DOHH2 (cell line): ENCODE results near the gene MICAL2.

ENCODE experiments used
- H3F3A ChIP-seq: fragments of 200-600 bp; sonication (generic), shearing (Covaris generic); 2 replicates; pipeline ENCODE4 v1.6.0; 2016; ENCODE audit warnings: antibody characterized with exemption, mild to moderate bottlenecking; ENCODE audit not compliant: control insufficient read depth, insufficient read depth
- H3K27ac ChIP-seq: fragments of 200-600 bp; sonication (generic); 2 replicates; pipeline ENCODE4 v1.5.1; 2014; ENCODE audit warnings: low read depth, mild to moderate bottlenecking, low read length, moderate library complexity
- H3K27me3 ChIP-seq: fragments of 200-600 bp; sonication (generic); 2 replicates; pipeline ENCODE4 v1.6.1; 2014; ENCODE audit warnings: mild to moderate bottlenecking, low read length, mixed read lengths; ENCODE audit not compliant: control insufficient read depth
- H3K36me3 ChIP-seq: fragments of 200-600 bp; sonication (generic); 2 replicates; pipeline ENCODE4 v1.6.1; 2014; ENCODE audit warnings: mild to moderate bottlenecking, low read length, moderate library complexity, mixed read lengths; ENCODE audit not compliant: control insufficient read depth
- H3K4me1 ChIP-seq: fragments of 200-600 bp; sonication (generic); 2 replicates; pipeline ENCODE4 v1.6.1; 2014; ENCODE audit warnings: mild to moderate bottlenecking, low read length, mixed read lengths; ENCODE audit not compliant: control insufficient read depth
- H3K4me2 ChIP-seq: fragments of 200-600 bp; sonication (generic); 2 replicates; pipeline ENCODE4 v1.6.0; 2014; ENCODE audit warnings: mild to moderate bottlenecking, low read length, moderate library complexity
- H3K4me3 ChIP-seq: fragments of 200-600 bp; sonication (generic); 2 replicates; pipeline ENCODE4 v1.5.1; 2014; ENCODE audit warnings: mild to moderate bottlenecking, low read length, mixed read lengths
- H3K79me2 ChIP-seq: fragments of 200-600 bp; sonication (generic); 2 replicates; pipeline ENCODE4 v1.6.1; 2014; ENCODE audit warnings: mild to moderate bottlenecking, low read length, mixed read lengths; ENCODE audit not compliant: control insufficient read depth
- H3K9me2 ChIP-seq: fragments of 200-600 bp; sonication (generic); replicated peaks from 2 replicates; pipeline ENCODE4 v1.6.1; 2014; ENCODE audit warnings: mild to moderate bottlenecking, low read length, mixed read lengths; ENCODE audit not compliant: control insufficient read depth
- H3K9me3 ChIP-seq: fragments of 200-600 bp; sonication (generic); 2 replicates; pipeline ENCODE4 v1.6.1; 2014; ENCODE audit warnings: antibody characterized with exemption, low read length, mixed read lengths; ENCODE audit not compliant: control insufficient read depth, insufficient read depth
- H4K20me1 ChIP-seq: fragments of 200-600 bp; sonication (generic); 2 replicates; pipeline ENCODE4 v1.6.0; 2014; ENCODE audit warnings: low read depth, mild to moderate bottlenecking, antibody characterized with exemption, low read length, moderate library complexity; ENCODE audit not compliant: control insufficient read depth, insufficient read depth
- EZH2phosphoT487 ChIP-seq: fragments of 200-600 bp; sonication (generic); IDR thresholded peaks from 2 replicates; pipeline ENCODE4 v1.6.1; 2017; ENCODE audit warnings: borderline replicate concordance, mild to moderate bottlenecking, antibody characterized with exemption, low read length, moderate library complexity, mixed read lengths
- TF ChIP-seq, protein P1 (sequence below): fragments of 200-600 bp; sonication (generic); IDR thresholded peaks from one replicate; pipeline ENCODE4 v1.5.1; 2014; ENCODE audit warnings: antibody characterized with exemption, mild to moderate bottlenecking, low read depth, low read length; ENCODE audit not compliant: poor library complexity, severe bottlenecking

The MICAL2 gene

GRCh38 chr11:12269446-12270214 is 159.2 kb downstream of the MICAL2 start:
- H3K36me3 ChIP-seq: no peaks in the 10 kb centered on the region
- H3K9me3 ChIP-seq: no peaks in the 10 kb centered on the region
- no peaks in the 10 kb centered on the region for H3K79me2 ChIP-seq
- H4K20me1 ChIP-seq: no peaks in the 10 kb centered on the region
- no peaks in the 10 kb centered on the region for H3K27me3 ChIP-seq
- H3K4me2 ChIP-seq: no peak overlapping the region
- no peak overlapping the region for H3K27ac ChIP-seq
- H3K9me2 ChIP-seq: no peaks in the 10 kb centered on the region
- TF ChIP-seq, protein P1, sequence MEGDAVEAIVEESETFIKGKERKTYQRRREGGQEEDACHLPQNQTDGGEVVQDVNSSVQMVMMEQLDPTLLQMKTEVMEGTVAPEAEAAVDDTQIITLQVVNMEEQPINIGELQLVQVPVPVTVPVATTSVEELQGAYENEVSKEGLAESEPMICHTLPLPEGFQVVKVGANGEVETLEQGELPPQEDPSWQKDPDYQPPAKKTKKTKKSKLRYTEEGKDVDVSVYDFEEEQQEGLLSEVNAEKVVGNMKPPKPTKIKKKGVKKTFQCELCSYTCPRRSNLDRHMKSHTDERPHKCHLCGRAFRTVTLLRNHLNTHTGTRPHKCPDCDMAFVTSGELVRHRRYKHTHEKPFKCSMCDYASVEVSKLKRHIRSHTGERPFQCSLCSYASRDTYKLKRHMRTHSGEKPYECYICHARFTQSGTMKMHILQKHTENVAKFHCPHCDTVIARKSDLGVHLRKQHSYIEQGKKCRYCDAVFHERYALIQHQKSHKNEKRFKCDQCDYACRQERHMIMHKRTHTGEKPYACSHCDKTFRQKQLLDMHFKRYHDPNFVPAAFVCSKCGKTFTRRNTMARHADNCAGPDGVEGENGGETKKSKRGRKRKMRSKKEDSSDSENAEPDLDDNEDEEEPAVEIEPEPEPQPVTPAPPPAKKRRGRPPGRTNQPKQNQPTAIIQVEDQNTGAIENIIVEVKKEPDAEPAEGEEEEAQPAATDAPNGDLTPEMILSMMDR: no peak
- TF ChIP-seq EZH2phosphoT487: no peak
- no peaks in the 10 kb centered on the region for H3K4me1 ChIP-seq
- H3K4me3 ChIP-seq: no peak overlapping the region
- H3F3A ChIP-seq: no peaks in the 10 kb centered on the region

- H3K27me3 ChIP-seq: no peaks in the 10 kb centered on the region
- TF ChIP-seq, protein P1: no peak
- no peak for TF ChIP-seq EZH2phosphoT487
- H4K20me1 ChIP-seq: no peaks in the 10 kb centered on the region
- H3K9me2 ChIP-seq: no peaks in the 10 kb centered on the region
- no peak overlapping the region for H3K4me2 ChIP-seq
- no peak overlapping the region for H3K27ac ChIP-seq
- no peaks in the 10 kb centered on the region for H3K9me3 ChIP-seq
- H3K4me3 ChIP-seq: no peak overlapping the region
- H3K79me2 ChIP-seq: no peaks in the 10 kb centered on the region
- H3K36me3 ChIP-seq: no peaks in the 10 kb centered on the region
- no peaks in the 10 kb centered on the region for H3K4me1 ChIP-seq
- no peaks in the 10 kb centered on the region for H3F3A ChIP-seq
Measured at GRCh38 chr11:12270215-12270797, 159.9 kb downstream of the MICAL2 start.

DNA sequence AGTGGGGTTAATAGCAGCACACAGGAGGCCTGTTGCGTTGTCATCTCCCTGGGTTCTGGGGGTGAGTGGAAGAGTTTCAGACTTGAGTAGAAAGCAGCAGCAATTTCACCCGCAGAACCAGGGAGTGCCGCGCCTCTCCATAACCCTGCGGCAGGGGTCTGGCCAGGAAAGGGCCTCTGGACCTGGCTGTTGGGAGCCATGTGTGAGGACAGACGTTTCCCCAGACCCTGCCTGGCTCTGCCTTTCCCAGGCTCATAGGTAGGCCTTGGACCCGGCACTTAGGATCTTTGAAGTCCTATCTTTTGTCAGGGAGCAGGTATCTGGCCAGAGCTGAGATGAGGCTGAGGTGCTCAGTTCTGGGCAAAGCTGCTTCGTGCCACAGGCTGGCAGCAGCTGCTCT is 160.4 kb downstream of the MICAL2 start:
- Histone ChIP-seq H3K27ac (no peak overlapping the region), H3K79me2 (no peaks in the 10 kb centered on the region), H3K9me3 (no peaks in the 10 kb centered on the region), H4K20me1 (no peaks in the 10 kb centered on the region), H3K4me3 (no peak overlapping the region), H3K36me3 (no peaks in the 10 kb centered on the region), H3K27me3 (no peaks in the 10 kb centered on the region), H3K9me2 (no peaks in the 10 kb centered on the region), H3K4me2 (no peak overlapping the region), H3K4me1 (no peaks in the 10 kb centered on the region), H3F3A (no peaks in the 10 kb centered on the region)
- TF ChIP-seq, protein P1: no peak
